ENCODE results near the gene FBXL16.

Gene FBXL16

DNA sequence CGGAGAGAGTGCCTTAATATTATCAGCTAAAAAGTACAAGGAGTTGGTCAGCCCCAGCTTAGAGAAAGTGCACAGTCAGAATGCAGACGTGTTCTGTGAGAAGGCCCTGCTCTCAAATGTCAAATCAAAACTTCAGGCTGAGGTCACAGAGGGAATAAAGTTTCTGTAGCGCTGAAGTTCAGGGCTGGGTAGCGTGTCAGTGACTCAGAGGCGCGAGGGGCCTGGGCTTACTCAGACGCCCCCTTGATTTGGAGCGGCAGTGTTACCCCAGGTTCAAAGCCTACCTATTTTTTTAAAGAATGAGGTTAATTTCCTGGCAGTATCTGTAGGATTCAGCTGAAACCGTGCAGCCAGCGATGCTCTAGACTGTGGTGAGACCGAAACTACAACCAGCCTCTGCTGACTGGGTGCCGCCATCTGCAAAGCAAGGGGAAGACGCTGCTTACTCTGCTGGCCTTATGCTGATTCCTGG lies 30.4 kb upstream of the FBXL16 start:
- Histone ChIP-seq H3K4me1 (ENCODE audit: insufficient read depth, low read length) (peaks cover 14% of the 10 kb centered on the region), H3K27me3 (ENCODE audit: insufficient read depth, low read length, poor library complexity) (no peaks in the 10 kb centered on the region), H3K27ac (ENCODE audit: low read length) (no peak overlapping the region), H4K20me1 (ENCODE audit: insufficient read depth, low read length) (peaks cover 4% of the 10 kb centered on the region; the same call in 1 of the 2 replicates), H3K36me3 (ENCODE audit: insufficient read depth, low read length) (peaks cover 75% of the 10 kb centered on the region), H3K9ac (ENCODE audit: low read depth, low read length) (no peak overlapping the region), H2AFZ (ENCODE audit: low read depth, low read length) (no peak overlapping the region), H3K4me2 (ENCODE audit: insufficient read depth, low read length) (no peak overlapping the region), H3K79me2 (ENCODE audit: insufficient read depth, low read length) (peaks cover 18% of the 10 kb centered on the region), H3K4me3 (ENCODE audit: low read depth in 1 of 2, low read length in 2 of 2) (no peak overlapping the region), H3K9me3 (ENCODE audit: insufficient read depth, low read length, severe bottlenecking) (no peaks in the 10 kb centered on the region)
- no peak for ATAC-seq (ENCODE audit: insufficient read depth, low read depth)
- no peak for TF ChIP-seq EZH2 (IDR thresholded peaks at IDR 0.05; ENCODE audit: borderline replicate concordance, low read depth, low read length, severe bottlenecking)
- TF ChIP-seq, protein P1, sequence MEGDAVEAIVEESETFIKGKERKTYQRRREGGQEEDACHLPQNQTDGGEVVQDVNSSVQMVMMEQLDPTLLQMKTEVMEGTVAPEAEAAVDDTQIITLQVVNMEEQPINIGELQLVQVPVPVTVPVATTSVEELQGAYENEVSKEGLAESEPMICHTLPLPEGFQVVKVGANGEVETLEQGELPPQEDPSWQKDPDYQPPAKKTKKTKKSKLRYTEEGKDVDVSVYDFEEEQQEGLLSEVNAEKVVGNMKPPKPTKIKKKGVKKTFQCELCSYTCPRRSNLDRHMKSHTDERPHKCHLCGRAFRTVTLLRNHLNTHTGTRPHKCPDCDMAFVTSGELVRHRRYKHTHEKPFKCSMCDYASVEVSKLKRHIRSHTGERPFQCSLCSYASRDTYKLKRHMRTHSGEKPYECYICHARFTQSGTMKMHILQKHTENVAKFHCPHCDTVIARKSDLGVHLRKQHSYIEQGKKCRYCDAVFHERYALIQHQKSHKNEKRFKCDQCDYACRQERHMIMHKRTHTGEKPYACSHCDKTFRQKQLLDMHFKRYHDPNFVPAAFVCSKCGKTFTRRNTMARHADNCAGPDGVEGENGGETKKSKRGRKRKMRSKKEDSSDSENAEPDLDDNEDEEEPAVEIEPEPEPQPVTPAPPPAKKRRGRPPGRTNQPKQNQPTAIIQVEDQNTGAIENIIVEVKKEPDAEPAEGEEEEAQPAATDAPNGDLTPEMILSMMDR (IDR thresholded peaks at IDR 0.05; ENCODE audit: borderline replicate concordance, extremely low read depth, low read length, poor library complexity, severe bottlenecking) = no peak
- no peak for DNase-seq

DNA sequence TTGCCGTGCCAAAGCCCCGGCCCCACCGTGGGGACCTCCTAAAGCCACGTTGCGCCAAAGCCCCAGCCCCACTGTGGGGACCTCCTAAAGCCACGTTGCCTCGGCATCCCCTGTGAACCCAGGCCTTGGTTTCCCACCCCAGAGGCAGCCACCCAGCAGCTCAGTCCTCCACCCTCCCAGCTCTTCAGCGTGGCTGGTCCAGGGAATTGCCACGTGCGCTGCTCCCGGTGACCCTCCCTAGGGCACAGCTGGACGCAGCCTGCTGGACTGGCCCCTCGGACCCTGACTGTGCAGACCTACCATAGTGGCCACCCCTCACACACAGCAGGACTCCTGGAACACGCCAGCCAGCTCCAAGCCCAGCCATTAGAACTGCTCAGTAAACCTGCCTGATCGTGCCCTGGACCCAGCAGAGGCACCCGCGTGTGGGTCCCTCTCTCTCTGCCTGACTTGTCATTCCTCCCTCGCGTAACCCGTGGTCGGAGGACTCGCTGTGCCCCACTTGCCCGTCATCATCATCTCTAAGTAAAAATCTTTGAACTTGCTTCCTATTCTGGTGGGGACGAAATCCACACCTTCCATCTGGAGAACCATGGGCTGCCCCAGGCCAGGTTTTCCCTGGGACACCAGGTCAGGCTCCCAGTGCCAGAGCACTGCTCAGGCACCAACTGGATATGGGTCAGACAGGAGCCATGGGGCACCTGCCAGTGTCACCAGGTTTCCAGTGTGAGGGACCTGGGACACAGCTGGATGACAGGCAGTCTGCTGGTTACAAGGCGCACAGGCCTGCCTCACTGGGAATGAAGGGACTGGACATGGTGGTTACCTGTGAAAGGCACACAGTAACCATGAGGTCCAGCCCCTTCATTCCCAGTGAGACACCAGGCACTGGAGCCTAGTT lies 29.6 kb upstream of the FBXL16 start:
- DNase-seq (no peak), ATAC-seq (ENCODE audit: insufficient read depth, low read depth) (no peak)
- no peak overlapping the region for H3K4me2 ChIP-seq (ENCODE audit: insufficient read depth, low read length)
- no peak overlapping the region for H3K4me3 ChIP-seq (ENCODE audit: low read depth in 1 of 2, low read length in 2 of 2)
- H2AFZ ChIP-seq (ENCODE audit: low read depth, low read length) = no peak overlapping the region
- H3K27me3 ChIP-seq (ENCODE audit: insufficient read depth, low read length, poor library complexity) = no peaks in the 10 kb centered on the region
- H3K4me1 ChIP-seq (ENCODE audit: insufficient read depth, low read length) = peaks cover 11% of the 10 kb centered on the region
- H3K36me3 ChIP-seq (ENCODE audit: insufficient read depth, low read length) = peaks cover 81% of the 10 kb centered on the region
- no peak overlapping the region for H3K9ac ChIP-seq (ENCODE audit: low read depth, low read length)
- TF ChIP-seq EZH2 (IDR thresholded peaks at IDR 0.05; ENCODE audit: borderline replicate concordance, low read depth, low read length, severe bottlenecking) = no peak
- TF ChIP-seq, protein P1 (IDR thresholded peaks at IDR 0.05; ENCODE audit: borderline replicate concordance, extremely low read depth, low read length, poor library complexity, severe bottlenecking) = no peak
- peaks cover 9% of the 10 kb centered on the region; the same call in 1 of the 2 replicates for H4K20me1 ChIP-seq (ENCODE audit: insufficient read depth, low read length)
- no peak overlapping the region for H3K27ac ChIP-seq (ENCODE audit: low read length)
- peaks cover 13% of the 10 kb centered on the region for H3K79me2 ChIP-seq (ENCODE audit: insufficient read depth, low read length)
- H3K9me3 ChIP-seq (ENCODE audit: insufficient read depth, low read length, severe bottlenecking) = no peaks in the 10 kb centered on the region

DNA sequence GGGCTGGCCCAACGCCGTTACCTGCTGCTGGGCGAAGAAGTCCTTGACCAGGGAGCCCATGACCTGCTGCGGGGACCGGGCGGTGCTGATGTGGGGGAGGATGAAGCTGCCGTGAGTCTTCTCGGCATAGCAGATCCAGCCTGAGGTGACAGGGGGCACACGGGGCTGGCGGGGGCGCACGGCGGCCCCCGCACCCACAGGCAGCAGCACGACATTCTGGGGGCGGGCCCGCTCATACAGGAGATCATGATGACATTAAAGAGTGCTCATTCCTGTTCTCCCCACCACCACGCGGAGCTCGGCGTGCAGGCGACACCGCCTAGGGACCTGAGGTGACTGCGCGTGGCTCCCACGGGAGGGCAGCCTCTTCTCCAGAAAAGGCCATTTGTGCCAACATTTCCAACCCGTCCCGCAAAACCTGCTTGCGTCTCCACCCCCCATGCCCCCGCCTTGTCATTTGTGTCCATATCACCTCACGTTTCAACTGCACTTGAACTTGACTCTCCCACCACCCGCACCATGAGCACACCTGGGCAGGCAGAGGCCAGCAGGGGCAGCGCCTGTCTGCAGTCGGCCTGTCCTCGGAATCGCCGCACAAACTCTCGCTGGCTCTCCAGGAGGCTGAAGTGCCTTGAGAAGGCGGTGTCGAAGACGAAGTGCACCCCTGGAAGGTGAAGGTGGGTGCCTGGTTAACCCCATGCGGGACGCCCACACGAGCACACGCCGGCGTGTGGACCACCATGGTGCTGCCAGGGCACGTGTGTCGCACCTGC lies 28.8 kb upstream of the FBXL16 start:
- TF ChIP-seq, protein P1 (IDR thresholded peaks at IDR 0.05; ENCODE audit: borderline replicate concordance, extremely low read depth, low read length, poor library complexity, severe bottlenecking) = no peak
- no peak for TF ChIP-seq EZH2 (IDR thresholded peaks at IDR 0.05; ENCODE audit: borderline replicate concordance, low read depth, low read length, severe bottlenecking)
- H3K4me2 ChIP-seq (ENCODE audit: insufficient read depth, low read length) = no peak overlapping the region
- ATAC-seq (ENCODE audit: insufficient read depth, low read depth) = no peak
- H3K4me1 ChIP-seq (ENCODE audit: insufficient read depth, low read length) = peaks cover 2% of the 10 kb centered on the region
- H3K79me2 ChIP-seq (ENCODE audit: insufficient read depth, low read length) = peaks cover 5% of the 10 kb centered on the region; the same call in 1 of the 2 replicates
- H3K27me3 ChIP-seq (ENCODE audit: insufficient read depth, low read length, poor library complexity) = no peaks in the 10 kb centered on the region
- no peak overlapping the region for H3K4me3 ChIP-seq (ENCODE audit: low read depth in 1 of 2, low read length in 2 of 2)
- no peak overlapping the region for H3K9ac ChIP-seq (ENCODE audit: low read depth, low read length)
- no peak for DNase-seq
- H2AFZ ChIP-seq (ENCODE audit: low read depth, low read length) = no peak overlapping the region
- H4K20me1 ChIP-seq (ENCODE audit: insufficient read depth, low read length) = peaks cover 9% of the 10 kb centered on the region
- no peaks in the 10 kb centered on the region for H3K9me3 ChIP-seq (ENCODE audit: insufficient read depth, low read length, severe bottlenecking)
- peaks cover 80% of the 10 kb centered on the region for H3K36me3 ChIP-seq (ENCODE audit: insufficient read depth, low read length)
- no peak overlapping the region for H3K27ac ChIP-seq (ENCODE audit: low read length)
